CD4-positive, alpha-beta T cell treated with Interleukin-15 for 1 hour (primary cell): ENCODE measurements around the gene ACTL6B.
A peak's percentile ranks its signal among the peaks of the same experiment; 100 is the strongest.

Experiments used
- DNase-seq: peaks from one replicate; pipeline ENCODE4 v3.0.0-alpha.2; 2020

Gene ACTL6B

DNA sequence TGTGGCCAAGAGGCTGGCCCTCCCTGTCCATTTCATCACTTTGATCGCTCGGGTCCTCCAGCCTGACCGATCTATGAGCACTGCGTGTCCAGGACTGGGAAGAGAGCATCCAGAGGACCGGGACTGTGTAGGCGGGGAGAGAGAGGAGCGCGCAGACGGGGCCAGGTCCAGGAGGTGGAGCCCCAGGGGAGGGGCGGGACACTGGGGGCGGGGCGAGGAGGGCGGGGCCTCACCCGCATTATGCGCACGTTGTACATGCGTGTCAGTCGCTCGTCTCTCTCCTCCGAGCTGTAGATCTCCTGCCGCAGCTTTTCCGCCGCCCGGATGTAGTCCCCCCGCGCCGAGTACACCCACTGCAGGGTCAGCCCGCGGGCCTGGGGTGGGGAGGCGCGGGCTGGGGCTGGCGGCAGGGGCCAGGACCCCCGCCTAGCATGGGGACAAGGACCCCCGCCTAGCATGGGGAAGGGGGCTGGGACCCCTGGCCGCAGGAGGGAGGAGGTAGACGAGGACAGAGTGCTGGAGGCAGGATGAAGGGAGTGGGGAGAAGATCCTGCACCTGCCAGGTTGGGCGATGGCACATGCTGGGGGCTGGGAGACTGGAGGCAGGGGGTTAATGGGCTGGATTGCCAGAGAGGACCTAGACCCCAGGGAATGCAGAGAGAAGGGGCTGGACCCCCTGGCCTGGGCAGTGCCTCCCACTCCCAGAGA, 29.6 kb downstream of the ACTL6B start:
- peak; percentile 91 for DNase-seq

- DNase-seq, result no peak
These were observed 30.2 kb downstream of the ACTL6B start for GRCh38 chr7:100626055-100626454.

- DNase-seq, result no peak
These were observed 32.1 kb downstream of the ACTL6B start for GRCh38 chr7:100623951-100624824.

DNA sequence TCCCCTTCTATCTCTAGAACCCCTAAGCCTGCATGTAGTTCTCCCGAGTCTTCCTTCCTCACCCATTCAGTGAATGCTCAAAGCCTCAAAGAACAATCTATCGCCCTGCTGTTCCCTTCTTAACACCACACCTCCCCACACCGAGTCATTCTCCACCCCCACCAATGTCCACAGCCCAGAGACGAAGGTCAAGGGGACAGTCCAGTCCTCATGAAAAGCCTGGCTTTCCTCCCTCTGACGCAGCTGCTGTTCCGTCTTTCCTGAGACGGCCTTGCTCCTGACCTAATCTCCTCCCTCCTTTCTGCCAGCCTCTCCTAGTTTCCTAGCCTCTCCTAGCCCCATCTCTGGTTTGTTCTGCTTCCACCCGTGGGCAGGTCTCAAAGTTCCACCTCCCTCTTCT, 34.7 kb downstream of the ACTL6B start:
- no peak for DNase-seq

DNA sequence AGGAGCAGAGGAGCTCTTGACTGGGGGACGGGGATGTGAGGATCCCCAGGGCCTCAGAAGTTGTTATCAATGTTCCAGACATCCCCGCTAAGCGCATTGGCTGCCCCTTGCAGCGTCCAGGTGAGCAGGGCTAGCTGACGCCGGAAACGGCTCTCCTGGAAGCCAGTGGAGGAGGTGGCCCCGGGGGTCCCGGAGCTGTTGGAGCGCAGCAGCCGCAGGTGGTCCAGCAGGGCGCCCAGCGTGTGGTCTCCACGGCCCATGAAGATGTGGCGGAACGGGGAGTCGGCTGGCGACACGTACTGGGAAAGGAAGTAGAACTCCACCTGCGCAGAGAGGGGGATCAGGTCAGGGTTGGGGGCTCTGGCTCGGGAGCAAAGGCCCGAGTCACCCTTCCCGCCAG, 35.4 kb downstream of the ACTL6B start:
- DNase-seq, result no peak

DNA sequence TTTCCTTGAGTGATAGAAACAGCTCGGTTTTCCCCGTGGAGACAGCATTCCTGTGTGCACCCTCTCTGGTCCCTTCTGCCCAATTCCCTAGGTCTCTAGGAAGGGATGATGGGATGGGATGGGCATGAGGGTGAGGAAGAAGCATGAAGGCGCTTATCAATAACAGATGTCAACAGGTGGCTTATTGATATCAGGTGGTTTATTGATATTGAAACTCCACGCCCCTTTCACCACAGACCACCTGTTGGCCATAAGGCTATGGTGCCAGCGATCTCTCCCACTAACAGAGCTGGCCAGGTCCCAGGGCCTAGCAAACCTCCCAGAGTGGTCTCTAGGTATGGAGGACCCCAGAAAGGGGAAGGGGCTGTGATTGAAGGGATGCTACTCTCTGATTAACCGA, 36.0 kb downstream of the ACTL6B start:
- no peak for DNase-seq

DNA sequence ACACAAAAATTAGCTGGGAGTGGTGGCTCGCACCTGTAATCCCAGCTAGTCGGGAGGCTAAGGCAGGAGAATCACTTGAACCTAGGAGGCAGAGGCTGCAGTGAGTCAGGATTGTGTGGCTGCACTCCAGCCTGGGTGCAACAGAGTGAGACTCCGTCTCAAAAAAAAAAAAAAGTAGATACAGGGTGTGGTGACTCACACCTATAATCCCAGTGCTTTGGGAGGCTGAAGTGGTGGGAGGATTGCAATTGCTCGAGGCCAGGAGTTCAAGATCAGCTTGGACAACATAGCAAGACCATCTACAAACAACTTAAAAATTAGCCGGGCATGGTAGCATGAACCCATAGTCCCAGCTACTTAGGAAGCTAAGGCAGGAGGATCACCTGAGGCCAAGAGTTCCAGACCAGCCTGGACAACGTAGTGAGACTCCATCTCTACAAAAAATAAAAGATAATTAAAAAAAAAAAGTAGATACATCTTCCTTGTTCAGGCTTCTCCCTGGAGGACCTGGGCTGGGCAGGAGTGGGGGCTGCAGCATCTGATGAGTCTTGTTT, 41.9 kb downstream of the ACTL6B start:
- no peak for DNase-seq

DNA sequence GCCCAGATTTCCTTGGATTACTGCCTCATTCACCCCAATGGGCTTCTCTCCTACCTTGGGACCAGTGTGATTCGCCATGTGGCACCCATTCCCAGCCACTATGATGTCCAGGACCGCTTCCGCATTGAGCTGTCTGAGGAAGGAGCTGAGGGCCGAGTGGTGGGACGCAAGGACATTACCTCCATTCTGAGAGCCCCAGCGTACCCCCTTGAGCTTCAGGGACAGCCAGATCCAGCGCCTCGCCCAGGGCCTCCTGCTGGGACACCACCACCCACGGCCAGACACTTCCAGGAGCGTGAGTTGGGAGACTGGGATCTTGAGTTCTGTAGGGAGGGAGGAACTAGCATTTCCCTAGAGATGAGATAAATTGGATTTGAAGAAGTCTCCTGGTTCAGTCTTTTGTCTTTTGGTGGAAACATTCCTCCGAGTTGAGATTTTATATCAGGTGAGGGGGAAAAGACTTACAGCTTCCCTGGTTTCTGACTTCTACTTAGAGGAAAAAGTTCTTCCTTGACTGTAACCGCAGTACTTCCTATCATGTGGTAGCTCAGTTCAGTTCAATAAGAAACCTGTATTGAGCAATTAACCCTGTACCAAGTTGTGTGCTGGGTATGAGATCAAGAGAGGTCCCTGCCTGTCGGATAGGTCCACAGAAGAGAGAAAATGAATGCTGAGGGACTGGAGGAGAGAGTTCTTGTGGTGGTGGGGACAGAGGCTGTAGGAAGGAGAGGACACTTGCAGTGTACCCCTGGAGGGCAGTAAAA, 42.7 kb downstream of the ACTL6B start:
- no peak for DNase-seq

GRCh38 chr7:100612730-100613390, 43.4 kb downstream of the ACTL6B start:
- DNase-seq, result no peak

DNA sequence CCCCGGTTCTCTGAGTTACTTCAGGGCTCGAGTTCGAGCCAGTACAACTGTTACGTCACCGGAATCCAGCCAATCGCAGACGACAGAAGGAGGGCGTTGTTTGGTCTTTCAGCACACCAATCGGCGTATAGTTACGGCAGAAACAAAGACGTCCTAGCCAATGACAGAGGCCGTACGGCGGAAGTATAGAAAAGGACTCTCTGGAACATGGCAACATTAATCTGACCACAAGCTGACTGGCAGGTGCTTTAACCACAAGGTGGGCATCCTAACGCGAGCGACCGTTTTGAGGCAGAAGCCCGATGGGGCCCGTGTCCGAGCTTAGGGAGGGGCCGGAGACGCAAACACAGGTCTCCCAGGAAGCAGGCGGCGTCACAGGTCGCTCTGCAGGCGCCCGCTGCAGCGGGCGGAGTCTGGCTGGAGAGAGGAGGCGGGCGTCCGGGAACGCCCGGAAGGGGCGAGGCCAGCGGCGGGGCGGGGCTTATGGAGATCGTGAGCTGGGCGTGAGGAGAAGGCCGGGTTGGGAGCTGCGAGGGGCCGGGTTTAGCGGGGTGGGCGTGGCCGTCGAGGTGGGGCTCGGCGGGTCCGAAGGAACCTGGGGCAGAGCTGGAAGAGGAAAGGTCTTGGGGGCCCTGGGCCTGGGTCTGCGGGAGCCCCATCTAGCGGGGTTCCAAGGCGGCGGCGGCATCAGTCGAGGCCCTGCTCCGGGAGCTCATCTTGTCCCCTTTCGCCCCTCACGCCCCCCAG, 44.1 kb downstream of the ACTL6B start, which contains the start of gene MOSPD3:
Gene MOSPD3, plus strand, starts transcription at position 558 of the 747 bp plus-strand sequence. CDS start 252 bp downstream, outside the sequence.
- peak; percentile 98 for DNase-seq

DNA sequence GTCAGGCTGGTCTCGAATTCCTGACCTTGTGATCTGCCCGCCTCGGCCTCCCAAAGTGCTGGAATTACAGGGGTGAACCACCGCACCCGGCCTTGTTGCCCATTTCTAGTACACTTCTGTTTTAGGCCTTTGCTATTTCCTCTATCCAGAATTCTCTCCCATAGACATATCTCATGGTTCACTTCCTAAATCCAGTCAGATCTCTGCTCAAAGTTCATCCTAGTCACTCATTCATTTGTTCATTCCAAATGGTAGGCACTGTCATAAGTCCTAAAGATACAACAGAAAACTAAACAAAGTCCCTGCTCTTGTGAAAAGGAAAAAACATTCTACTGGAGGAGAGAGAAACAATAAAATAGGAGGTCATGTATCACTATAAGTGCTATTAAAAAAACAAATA, 46.3 kb downstream of the ACTL6B start:
- DNase-seq, result no peak

DNA sequence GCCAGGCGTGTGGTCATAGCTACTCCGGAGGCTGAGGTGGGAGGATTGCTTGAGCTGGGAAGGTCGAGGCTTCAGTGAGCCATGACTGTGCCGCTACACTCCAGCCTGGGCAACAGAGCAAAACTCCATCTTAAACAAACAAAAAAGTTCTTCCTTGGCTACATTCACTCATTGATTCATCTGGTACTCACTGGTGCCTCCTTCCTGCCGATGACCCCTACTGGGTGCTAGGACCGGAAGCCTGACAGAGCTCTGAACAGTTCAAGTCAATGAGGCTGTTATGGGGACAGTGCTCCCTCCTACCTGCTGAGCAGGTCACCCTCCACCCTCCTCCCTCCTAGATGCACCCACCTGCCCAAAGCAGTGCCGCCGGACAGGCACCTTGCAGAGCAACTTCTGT, 49.1 kb downstream of the ACTL6B start:
- DNase-seq, result no peak

- DNase-seq, result no peak
These were observed 49.9 kb downstream of the ACTL6B start for GRCh38 chr7:100606313-100606712.

DNA sequence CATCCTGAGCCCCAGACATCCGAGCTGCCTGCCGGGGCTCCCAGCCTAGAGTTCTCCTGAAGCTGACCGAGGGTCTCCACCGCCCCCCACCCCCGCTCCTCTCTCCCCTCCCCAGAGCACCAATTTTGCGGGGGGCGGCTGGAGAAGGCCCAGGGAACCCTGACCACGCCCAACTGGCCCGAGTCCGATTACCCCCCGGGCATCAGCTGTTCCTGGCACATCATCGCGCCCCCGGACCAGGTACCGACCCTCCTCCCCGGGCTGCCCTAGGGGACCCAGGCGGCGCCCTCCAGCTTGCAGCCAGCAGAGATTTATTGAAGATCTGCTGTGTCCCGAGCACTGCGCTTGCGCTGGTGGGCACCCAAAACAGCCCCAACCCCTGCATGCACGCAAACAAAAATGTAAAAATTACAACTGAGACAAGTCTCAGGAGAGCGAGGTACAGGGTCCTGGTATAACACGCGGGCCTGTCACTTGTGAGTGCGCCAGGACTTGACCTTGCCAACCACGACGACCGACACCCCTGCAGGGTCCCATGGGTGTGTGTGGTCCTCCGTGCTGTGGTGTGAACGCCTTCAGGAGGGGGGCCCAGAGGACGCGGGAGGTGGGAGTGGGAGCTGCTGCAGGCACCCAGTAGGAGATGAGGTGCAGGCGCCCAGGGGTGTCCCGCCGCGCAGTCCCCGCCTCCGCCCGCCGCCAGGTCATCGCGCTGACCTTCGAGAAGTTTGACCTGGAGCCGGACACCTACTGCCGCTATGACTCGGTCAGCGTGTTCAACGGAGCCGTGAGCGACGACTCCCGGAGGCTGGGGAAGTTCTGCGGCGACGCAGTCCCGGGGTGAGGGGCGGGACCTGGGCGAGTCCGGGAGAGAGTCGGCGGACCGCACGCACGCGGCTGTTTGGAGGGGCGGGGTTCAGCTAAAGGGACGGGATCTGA, 51.0 kb downstream of the ACTL6B start:
- DNase-seq, result peak; percentile 39

- peak; percentile 81 for DNase-seq
These were observed 51.9 kb downstream of the ACTL6B start for GRCh38 chr7:100604028-100604975.

GRCh38 chr7:100603726-100604027, 52.6 kb downstream of the ACTL6B start:
- no peak for DNase-seq

GRCh38 chr7:100602889-100603725, 53.1 kb downstream of the ACTL6B start:
- DNase-seq, result no peak

DNA sequence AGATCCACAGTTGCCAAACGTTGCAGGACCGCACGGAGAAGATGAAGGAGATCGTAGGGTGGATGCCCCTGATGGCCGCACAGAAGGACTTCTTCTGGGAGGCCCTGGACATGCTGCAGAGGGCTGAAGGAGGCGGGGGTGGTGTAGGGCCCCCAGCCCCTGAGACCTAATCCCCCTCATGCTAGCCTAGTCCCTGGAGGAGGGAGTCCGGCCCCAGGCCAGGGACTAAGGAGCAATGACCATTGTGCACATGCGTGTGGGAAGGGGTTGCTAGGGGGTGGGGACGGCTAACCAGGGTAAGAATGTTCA, 55.6 kb downstream of the ACTL6B start:
- DNase-seq, result no peak
